Measurements from ENCODE around the gene SPATA31D1.

GRCh38 chr9:82037126-82037525 lies 48.6 kb downstream of the SPATA31D1 start:
- TF ChIP-seq CTCF (IDR thresholded peaks at IDR 0.05; ENCODE audit: extremely low read depth in 1 of 2, insufficient read depth in 1 of 2, low read depth in 1 of 2, low read length in 2 of 2) (no peak), EZH2 (IDR thresholded peaks at IDR 0.05; ENCODE audit: borderline replicate concordance, low read depth, low read length, severe bottlenecking) (no peak), POLR2A (IDR thresholded peaks at IDR 0.05; ENCODE audit: low read depth, low read length) (no peak)

Measured in endothelial cell of umbilical vein (primary cell).